ENCODE data around the gene MYH14. TPM values are rescaled to one million over a fixed set of nuclear protein-coding genes. Genes with fewer than 3 reads are reported as not detected.
"Not testable (repeated sequence)": the region's sequence is repeated elsewhere in the genome, so short reads cannot be mapped to it uniquely, and the experiment has no call there.

The MYH14 gene
- total RNA-seq, 4 donors from 2014 or later, result 8.0 to 12.8 (median 10.3) TPM

DNA sequence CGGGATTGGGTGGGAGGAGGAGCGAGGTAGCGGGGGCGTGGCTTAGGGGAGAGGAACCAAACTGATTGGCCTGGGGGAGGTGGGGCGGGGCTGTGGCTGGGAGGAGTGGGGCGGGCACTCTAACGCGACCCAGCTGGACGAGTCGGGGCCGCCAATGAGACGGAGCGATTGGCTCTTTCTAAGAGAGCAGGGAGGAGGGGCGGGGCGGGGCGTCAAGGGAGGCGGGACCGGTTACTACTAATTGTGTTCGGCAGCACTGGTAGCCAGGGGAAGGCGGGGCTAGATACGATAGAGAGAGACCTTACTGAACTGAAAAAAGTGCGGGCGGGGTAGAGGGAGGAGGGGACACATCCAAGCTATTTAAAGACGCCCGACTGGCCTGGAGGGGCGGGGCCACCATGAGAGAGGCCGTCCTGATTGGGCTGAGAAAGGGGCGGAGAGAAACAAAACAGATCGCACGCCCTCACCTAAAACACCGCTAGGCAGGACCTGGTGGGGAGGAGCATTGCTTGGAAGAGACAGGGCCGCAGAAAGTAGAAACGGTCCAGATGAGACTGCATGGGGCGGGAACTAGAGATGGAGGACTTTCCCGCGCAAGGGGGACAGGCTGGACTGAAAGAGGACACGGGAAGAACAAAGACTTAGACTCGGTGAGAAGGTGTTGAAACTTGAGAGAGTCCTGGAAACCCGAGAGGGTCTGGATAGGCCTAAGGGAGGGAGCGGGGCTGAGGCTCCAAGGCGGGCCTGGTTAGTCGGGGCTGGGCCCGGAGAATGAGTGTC lies 125.9 kb downstream of the MYH14 start, which contains the start of gene KCNC3:
Gene KCNC3 (minus strand): TSS at position 232 of the 780 bp plus-strand sequence. CDS start 295 bp downstream, outside the sequence.
- TF ChIP-seq, protein P1, sequence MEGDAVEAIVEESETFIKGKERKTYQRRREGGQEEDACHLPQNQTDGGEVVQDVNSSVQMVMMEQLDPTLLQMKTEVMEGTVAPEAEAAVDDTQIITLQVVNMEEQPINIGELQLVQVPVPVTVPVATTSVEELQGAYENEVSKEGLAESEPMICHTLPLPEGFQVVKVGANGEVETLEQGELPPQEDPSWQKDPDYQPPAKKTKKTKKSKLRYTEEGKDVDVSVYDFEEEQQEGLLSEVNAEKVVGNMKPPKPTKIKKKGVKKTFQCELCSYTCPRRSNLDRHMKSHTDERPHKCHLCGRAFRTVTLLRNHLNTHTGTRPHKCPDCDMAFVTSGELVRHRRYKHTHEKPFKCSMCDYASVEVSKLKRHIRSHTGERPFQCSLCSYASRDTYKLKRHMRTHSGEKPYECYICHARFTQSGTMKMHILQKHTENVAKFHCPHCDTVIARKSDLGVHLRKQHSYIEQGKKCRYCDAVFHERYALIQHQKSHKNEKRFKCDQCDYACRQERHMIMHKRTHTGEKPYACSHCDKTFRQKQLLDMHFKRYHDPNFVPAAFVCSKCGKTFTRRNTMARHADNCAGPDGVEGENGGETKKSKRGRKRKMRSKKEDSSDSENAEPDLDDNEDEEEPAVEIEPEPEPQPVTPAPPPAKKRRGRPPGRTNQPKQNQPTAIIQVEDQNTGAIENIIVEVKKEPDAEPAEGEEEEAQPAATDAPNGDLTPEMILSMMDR (IDR thresholded peaks at IDR 0.05), result no peak

DNA sequence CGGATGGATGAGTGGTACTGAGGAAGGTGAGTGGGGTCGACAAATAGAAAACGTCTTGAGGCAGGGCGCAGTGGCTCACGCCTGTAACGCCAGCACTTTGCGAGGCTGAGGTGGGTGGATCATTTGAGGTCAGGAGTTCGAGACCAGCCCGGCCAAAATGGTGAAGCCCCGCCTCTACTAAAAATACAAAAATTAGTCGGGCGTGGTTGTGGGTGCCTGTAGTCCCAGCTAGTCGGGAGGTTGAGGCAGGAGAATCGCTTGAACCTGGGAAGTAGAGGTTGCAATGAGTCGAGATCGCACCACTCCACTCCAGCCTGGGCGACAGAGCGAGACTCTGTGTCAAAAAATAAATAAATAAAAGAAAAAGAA lies 126.5 kb downstream of the MYH14 start:
- DNase-seq (ENCODE audit: low spot score); ATAC-seq (ENCODE audit: low FRiP score): not testable (repeated sequence)

More for the DNA sequence above, 125.9 kb downstream of the MYH14 start, which contains the start of gene KCNC3:
- peak; percentile 74 for ATAC-seq (ENCODE audit: low FRiP score)
- peak; percentile 79 for DNase-seq (ENCODE audit: low spot score)

DNA sequence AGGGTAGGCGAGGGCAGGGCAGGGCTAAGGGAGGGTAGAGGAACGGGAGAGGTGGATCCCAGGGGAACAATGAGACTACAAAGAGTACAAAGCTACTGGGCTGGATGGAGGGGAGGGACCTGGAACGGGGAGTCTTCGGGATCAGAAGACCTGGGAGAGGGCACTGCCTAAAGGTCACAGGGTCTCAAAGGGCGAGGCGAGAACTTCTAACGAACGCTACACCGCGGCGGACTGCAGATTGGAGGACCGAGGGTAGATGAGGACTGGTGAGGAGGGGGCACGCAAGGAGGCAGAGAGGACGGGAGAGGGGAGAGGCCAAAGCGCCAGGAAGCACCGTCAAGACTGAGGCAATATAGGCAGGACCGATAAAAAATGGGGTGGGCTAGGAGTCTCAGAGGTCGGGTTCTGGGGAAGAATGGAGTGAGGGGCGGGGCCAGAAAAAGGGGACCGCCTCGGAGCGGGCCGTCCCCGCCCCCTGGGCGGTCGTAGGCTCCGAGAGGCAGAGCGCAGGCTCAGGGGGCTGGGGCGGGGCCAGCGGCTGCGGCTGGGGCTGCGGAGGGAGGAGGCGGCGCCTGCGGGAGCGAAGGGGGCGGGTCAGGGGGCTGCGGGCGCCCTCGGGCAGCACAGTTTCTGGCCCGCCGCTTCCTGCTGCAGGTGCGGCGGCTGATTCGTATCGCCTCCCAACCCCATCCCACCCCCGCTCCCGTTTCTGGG lies 127.1 kb downstream of the MYH14 start:
- TF ChIP-seq, protein P1 (IDR thresholded peaks at IDR 0.05), result no peak
- ATAC-seq (ENCODE audit: low FRiP score) (no peak), DNase-seq (ENCODE audit: low spot score) (no peak)

DNA sequence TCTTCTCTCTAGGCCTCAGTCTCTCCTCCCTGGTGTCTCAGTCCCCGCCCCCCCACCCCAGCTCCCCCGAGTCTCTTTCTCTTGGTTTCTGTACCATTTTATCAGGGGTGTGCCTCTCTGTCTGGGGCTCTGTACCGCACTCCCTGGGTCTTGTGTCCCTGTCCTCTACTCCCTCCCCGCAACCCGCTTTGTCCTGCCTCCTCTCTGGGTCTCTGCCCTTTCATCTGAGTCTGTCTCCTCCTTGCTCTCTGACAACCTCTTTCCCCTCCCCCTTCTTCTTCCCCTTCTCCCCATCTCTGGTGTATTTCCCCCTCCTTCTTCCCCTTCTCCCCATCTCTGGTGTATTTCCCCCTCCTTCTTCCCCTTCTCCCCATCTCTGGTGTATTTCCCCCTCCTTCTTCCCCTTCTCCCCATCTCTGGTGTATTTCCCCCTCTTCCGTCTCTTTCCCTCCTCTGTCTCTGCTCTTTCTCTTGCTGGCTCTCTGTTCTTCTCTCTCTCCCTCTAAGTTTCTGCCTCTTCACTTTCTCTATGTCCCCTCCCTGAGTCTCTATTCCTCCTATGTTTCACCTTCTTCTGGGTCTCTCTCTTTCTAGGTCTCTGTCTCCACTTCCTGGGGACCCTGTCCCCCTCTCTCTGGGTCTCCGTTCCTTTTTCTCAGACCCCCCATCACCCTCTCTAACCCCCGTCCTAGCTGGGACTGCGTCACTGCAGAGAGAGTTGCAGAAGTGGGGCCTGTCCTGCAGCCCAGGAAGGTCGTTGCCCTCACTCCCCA lies 128.0 kb downstream of the MYH14 start:
- ATAC-seq (ENCODE audit: low FRiP score) (no peak), DNase-seq (ENCODE audit: low spot score) (no peak)
- TF ChIP-seq, protein P1 (IDR thresholded peaks at IDR 0.05), result no peak

DNA sequence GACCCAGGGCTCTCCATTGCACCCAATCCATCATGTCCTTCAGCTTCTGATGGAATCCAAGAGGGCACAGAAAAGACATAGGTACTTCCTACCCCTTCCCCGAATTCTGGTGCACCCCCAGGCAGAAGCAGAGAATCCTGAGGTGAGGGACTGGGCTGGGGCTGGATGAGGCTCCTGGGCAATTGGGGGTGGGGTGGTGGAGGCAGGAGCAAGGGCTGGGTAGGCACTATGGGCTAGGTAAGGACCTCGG lies 128.5 kb downstream of the MYH14 start:
- ATAC-seq (ENCODE audit: low FRiP score) (no peak), DNase-seq (ENCODE audit: low spot score) (no peak)
- TF ChIP-seq, protein P1 (IDR thresholded peaks at IDR 0.05), result no peak

DNA sequence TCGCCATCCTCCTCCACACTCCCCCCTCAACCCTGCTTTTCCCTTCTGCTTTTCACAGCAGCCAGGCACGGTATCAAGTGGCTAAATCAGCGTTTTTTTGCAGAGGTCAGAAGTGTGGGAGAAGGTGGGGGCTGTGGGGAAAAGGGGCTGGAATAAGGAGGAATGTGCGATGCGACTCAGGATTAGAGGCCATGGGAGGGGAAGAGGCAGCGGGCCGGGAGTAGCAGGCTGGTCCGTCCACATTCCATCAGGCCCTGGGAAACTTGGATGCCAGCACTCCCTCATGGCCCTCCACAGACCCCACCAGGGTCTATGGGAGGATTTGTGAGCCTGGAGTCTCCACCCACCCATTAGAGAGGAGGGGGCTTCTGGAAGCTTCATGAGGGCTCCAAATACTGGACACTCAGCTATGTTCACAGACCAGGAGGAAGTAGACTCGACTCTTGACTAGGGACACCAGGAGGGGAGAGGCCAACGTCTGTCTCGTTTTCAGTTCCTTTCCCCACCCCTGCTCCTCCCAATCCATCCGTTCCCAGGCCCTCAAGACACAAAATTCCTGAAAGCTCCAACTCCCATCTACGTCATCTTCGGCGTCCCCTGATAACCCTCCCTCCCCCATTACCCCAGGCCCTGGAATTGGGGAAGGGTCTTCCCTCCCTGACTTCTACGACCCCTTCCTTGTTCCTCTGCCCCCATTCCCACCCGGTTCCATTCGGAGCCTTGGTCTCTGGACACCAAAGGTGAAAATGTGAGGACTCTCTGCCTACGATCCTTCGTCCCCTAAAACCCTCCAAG lies 129.0 kb downstream of the MYH14 start:
- no peak for ATAC-seq (ENCODE audit: low FRiP score)
- TF ChIP-seq, protein P1 (IDR thresholded peaks at IDR 0.05), result no peak
- DNase-seq (ENCODE audit: low spot score), result no peak

Measured in omental fat pad (tissue), 4 donors.